LHCN-M2 (cell line): ENCODE results near the gene CHCT1. TPM values are rescaled to one million over a fixed set of nuclear protein-coding genes. Genes with fewer than 3 reads are reported as not detected.
"Not testable (repeated sequence)": the region's sequence is repeated elsewhere in the genome, so short reads cannot be mapped to it uniquely, and the experiment has no call there.

Experiments
- DNase-seq: peaks from one replicate; pipeline ENCODE4 v3.0.0-alpha.2; 2012; ENCODE audit warnings: low read depth
- total RNA-seq: library from RNA; depleted of rRNA; stranded (reverse); fragments of >200 nt; gene quantifications from 2 replicates; pipeline ENCODE4 v1.2.3, GENCODE V29; 2014

CHCT1 gene
- total RNA-seq, 1 experiment from 2014 or later: not detected

- no peak for DNase-seq
These were observed 23.9 kb upstream of the CHCT1 start for GRCh38 chr17:60398227-60398959.

- no peak for DNase-seq
These were observed 20.5 kb upstream of the CHCT1 start for GRCh38 chr17:60401819-60402218.

GRCh38 chr17:60403523-60403810 is 18.8 kb upstream of the CHCT1 start:
- no peak for DNase-seq

GRCh38 chr17:60403962-60404361 is 18.3 kb upstream of the CHCT1 start:
- no peak for DNase-seq

- DNase-seq: no peak
These were observed 15.4 kb upstream of the CHCT1 start for GRCh38 chr17:60406887-60407286.

GRCh38 chr17:60410001-60410400 is 12.3 kb upstream of the CHCT1 start:
- DNase-seq: no peak

GRCh38 chr17:60412701-60413100 is 9.6 kb upstream of the CHCT1 start:
- no peak for DNase-seq

- DNase-seq: no peak
These were observed 7.1 kb upstream of the CHCT1 start for GRCh38 chr17:60415146-60415545.

GRCh38 chr17:60416368-60416925 is 5.8 kb upstream of the CHCT1 start:
- no peak for DNase-seq

GRCh38 chr17:60419003-60419402 is 3.3 kb upstream of the CHCT1 start:
- DNase-seq: not testable (repeated sequence)

- not testable (repeated sequence) for DNase-seq
These were observed 2.4 kb upstream of the CHCT1 start for GRCh38 chr17:60419875-60420274.

- DNase-seq: peak; percentile 45
These were observed 772 bp upstream of the CHCT1 start for GRCh38 chr17:60421273-60422161.

- no peak for DNase-seq
These were observed 1.6 kb downstream of the CHCT1 start for GRCh38 chr17:60423865-60424264.

- DNase-seq: no peak
These were observed 3.3 kb downstream of the CHCT1 start for GRCh38 chr17:60425626-60426025.

GRCh38 chr17:60426596-60426995 is 4.3 kb downstream of the CHCT1 start:
- no peak for DNase-seq

GRCh38 chr17:60428491-60428890 is 6.2 kb downstream of the CHCT1 start:
- DNase-seq: not testable (repeated sequence)

- DNase-seq: not testable (repeated sequence)
These were observed 8.3 kb downstream of the CHCT1 start for GRCh38 chr17:60430561-60430960.

- not testable (repeated sequence) for DNase-seq
These were observed 11.0 kb downstream of the CHCT1 start for GRCh38 chr17:60433021-60433997.

- peak; percentile 86 for DNase-seq
These were observed 13.2 kb downstream of the CHCT1 start for GRCh38 chr17:60435244-60436167.

- no peak for DNase-seq
These were observed 14.4 kb downstream of the CHCT1 start for GRCh38 chr17:60436676-60437075.
